Astrocyte (in vitro differentiated cells and primary cell): ENCODE results near the gene MAPKAPK2. TPM values are rescaled to one million over a fixed set of nuclear protein-coding genes. Genes with fewer than 3 reads are reported as not detected.
A peak's percentile ranks its signal among the peaks of the same experiment; 100 is the strongest.

Experiments used
- DNase-seq: peaks from one replicate; pipeline ENCODE4 v3.0.0-alpha.2; 2010; ENCODE audit warnings: low read depth
- FAIRE-seq: peaks from 2 replicates; lab custom pipeline; 2011; peaks lifted over from hg19 to GRCh38; lab: Jason Lieb, UNC
- H2AFZ ChIP-seq: 2 replicates; pipeline ENCODE4 v1.6.0; 2012; ENCODE audit warnings: low read depth, low read length, inconsistent platforms
- H3K27ac ChIP-seq: 2 replicates; pipeline ENCODE4 v1.5.1; 2011; ENCODE audit warnings: low read depth, low read length, inconsistent platforms
- H3K27me3 ChIP-seq: 2 replicates; pipeline ENCODE4 v1.6.0; 2011; ENCODE audit warnings: low read length, inconsistent platforms; ENCODE audit not compliant: insufficient read depth
- H3K36me3 ChIP-seq: 2 replicates; pipeline ENCODE4 v1.5.1; 2011; ENCODE audit warnings: low read length, inconsistent platforms; ENCODE audit not compliant: insufficient read depth
- H3K4me1 ChIP-seq: 2 replicates; pipeline ENCODE4 v1.5.1; 2011; ENCODE audit warnings: low read length, inconsistent platforms; ENCODE audit not compliant: insufficient read depth
- H3K4me2 ChIP-seq: 2 replicates; pipeline ENCODE4 v1.6.0; 2012; ENCODE audit warnings: low read length, inconsistent platforms
- H3K4me3 ChIP-seq: 2 replicates; pipeline ENCODE4 v1.5.1; 2011; ENCODE audit warnings: low read depth, mild to moderate bottlenecking, low read length, inconsistent platforms; ENCODE audit not compliant: insufficient read depth
- H3K79me2 ChIP-seq: 2 replicates; pipeline ENCODE4 v1.6.0; 2012; ENCODE audit warnings: mild to moderate bottlenecking, low read length, inconsistent platforms; ENCODE audit not compliant: insufficient read depth
- H3K9ac ChIP-seq: 2 replicates; pipeline ENCODE4 v1.6.0; 2012; ENCODE audit warnings: mild to moderate bottlenecking, low read length, inconsistent platforms
- H3K9me3 ChIP-seq: 2 replicates; pipeline ENCODE4 v1.5.1; 2012; ENCODE audit warnings: low read depth, mild to moderate bottlenecking, low read length, inconsistent platforms; ENCODE audit not compliant: insufficient read depth
- H4K20me1 ChIP-seq: 2 replicates; pipeline ENCODE4 v1.6.0; 2012; ENCODE audit warnings: low read length, inconsistent platforms; ENCODE audit not compliant: insufficient read depth
- H3K27ac Mint-ChIP-seq: one replicate; pipeline ENCODE4 v1.8.0; 2021; ENCODE audit warnings: mild to moderate bottlenecking, mixed read lengths; ENCODE audit not compliant: unreplicated experiment
- H3K27me3 Mint-ChIP-seq: one replicate; pipeline ENCODE4 v1.8.0; 2021; ENCODE audit warnings: low read depth, mixed read lengths; ENCODE audit not compliant: unreplicated experiment
- H3K36me3 Mint-ChIP-seq: one replicate; pipeline ENCODE4 v1.8.0; 2021; ENCODE audit warnings: low read depth, mixed read lengths; ENCODE audit not compliant: unreplicated experiment
- H3K4me1 Mint-ChIP-seq: one replicate; pipeline ENCODE4 v1.8.0; 2021; ENCODE audit warnings: low read depth, mixed read lengths; ENCODE audit not compliant: unreplicated experiment
- H3K4me3 Mint-ChIP-seq: one replicate; pipeline ENCODE4 v1.8.0; 2021; ENCODE audit warnings: mild to moderate bottlenecking, moderate library complexity, mixed read lengths; ENCODE audit not compliant: unreplicated experiment
- H3K9me3 Mint-ChIP-seq: one replicate; pipeline ENCODE4 v1.8.0; 2021; ENCODE audit warnings: mild to moderate bottlenecking, mixed read lengths; ENCODE audit not compliant: unreplicated experiment
- CTCF ChIP-seq: IDR thresholded peaks from 2 replicates; pipeline ENCODE4 v1.5.1; 2011; ENCODE audit warnings: low read depth, mild to moderate bottlenecking, inconsistent platforms, low read length, moderate library complexity; ENCODE audit not compliant: insufficient read depth
- EZH2 ChIP-seq: IDR thresholded peaks from 2 replicates; pipeline ENCODE4 v1.6.1; 2012; ENCODE audit warnings: mild to moderate bottlenecking, low read length, inconsistent platforms; ENCODE audit not compliant: insufficient read depth
- total RNA-seq: library from RNA; stranded (reverse); gene quantifications from 2 replicates; pipeline ENCODE4 v1.2.1, GENCODE V29; 2021

The MAPKAPK2 gene
- total RNA-seq, 1 donor from 2014 or later, result 108 TPM

- Histone ChIP-seq H3K4me3 (no peak overlapping the region), H3K27ac (no peak overlapping the region), H3K36me3 (no peaks in the 10 kb centered on the region), H3K4me2 (peak overlapping the region; percentile 90), H3K27me3 (peaks cover 10% of the 10 kb centered on the region), H4K20me1 (peaks cover 30% of the 10 kb centered on the region), H3K9me3 (no peaks in the 10 kb centered on the region), H3K4me1 (peaks cover 23% of the 10 kb centered on the region), H2AFZ (no peak overlapping the region), H3K9ac (peak overlapping the region; percentile 59), H3K79me2 (peaks cover 37% of the 10 kb centered on the region)
- Mint-ChIP-seq H3K27ac (peak overlapping the region; percentile 56), H3K9me3 (no peaks in the 10 kb centered on the region), H3K36me3 (no peaks in the 10 kb centered on the region), H3K27me3 (peaks cover 23% of the 10 kb centered on the region), H3K4me1 (peaks cover 22% of the 10 kb centered on the region), H3K4me3 (peak overlapping the region; percentile 89)
- TF ChIP-seq EZH2 (no peak), CTCF (no peak)
- DNase-seq, result no peak
- FAIRE-seq, result no peak
Observed at GRCh38 chr1:206684003-206684402, 702 bp upstream of the MAPKAPK2 start.

GRCh38 chr1:206685334-206685768, 646 bp downstream of the MAPKAPK2 start:
- no peaks in the 10 kb centered on the region for H3K36me3 ChIP-seq
- peaks cover 18% of the 10 kb centered on the region for H3K27me3 Mint-ChIP-seq
- no peak for DNase-seq
- H3K27ac ChIP-seq, result peak overlapping the region; percentile 93
- peaks cover 2% of the 10 kb centered on the region for H3K36me3 Mint-ChIP-seq
- peak overlapping the region; percentile 49 for H2AFZ ChIP-seq
- H3K4me1 ChIP-seq, result peaks cover 24% of the 10 kb centered on the region
- no peaks in the 10 kb centered on the region for H3K9me3 ChIP-seq
- H3K9ac ChIP-seq, result peak overlapping the region; percentile 97
- no peaks in the 10 kb centered on the region for H3K9me3 Mint-ChIP-seq
- peak overlapping the region; percentile 89 for H3K4me2 ChIP-seq
- peak overlapping the region; percentile 92 for H3K27ac Mint-ChIP-seq
- FAIRE-seq, result no peak
- peak overlapping the region; percentile 90 for H3K4me3 ChIP-seq
- H3K79me2 ChIP-seq, result peaks cover 51% of the 10 kb centered on the region
- H3K4me3 Mint-ChIP-seq, result peak overlapping the region; percentile 94
- TF ChIP-seq EZH2, result no peak
- TF ChIP-seq CTCF, result no peak
- peaks cover 43% of the 10 kb centered on the region for H4K20me1 ChIP-seq
- H3K27me3 ChIP-seq, result peaks cover 10% of the 10 kb centered on the region
- peaks cover 33% of the 10 kb centered on the region for H3K4me1 Mint-ChIP-seq

GRCh38 chr1:206685769-206686477, 1.2 kb downstream of the MAPKAPK2 start:
- H3K4me3 Mint-ChIP-seq, result peak overlapping the region; percentile 99
- peaks cover 18% of the 10 kb centered on the region for H3K27me3 Mint-ChIP-seq
- Histone ChIP-seq H3K36me3 (no peaks in the 10 kb centered on the region), H2AFZ (peak overlapping the region; percentile 49), H3K9me3 (no peaks in the 10 kb centered on the region), H3K4me3 (peak overlapping the region; percentile 90), H3K9ac (peak overlapping the region; percentile 97), H3K4me1 (peaks cover 24% of the 10 kb centered on the region), H3K79me2 (peaks cover 56% of the 10 kb centered on the region), H4K20me1 (peaks cover 49% of the 10 kb centered on the region), H3K27ac (peak overlapping the region; percentile 93), H3K4me2 (peak overlapping the region; percentile 89), H3K27me3 (peaks cover 10% of the 10 kb centered on the region)
- H3K36me3 Mint-ChIP-seq, result peaks cover 2% of the 10 kb centered on the region
- DNase-seq, result peak; percentile 72
- H3K27ac Mint-ChIP-seq, result peak overlapping the region; percentile 98
- no peaks in the 10 kb centered on the region for H3K9me3 Mint-ChIP-seq
- H3K4me1 Mint-ChIP-seq, result peaks cover 33% of the 10 kb centered on the region
- no peak for FAIRE-seq
- TF ChIP-seq CTCF (no peak), EZH2 (no peak)
